ENCODE data around the gene CYBC1.

CYBC1 gene

GRCh38 chr17:82436601-82437324 is 13.8 kb downstream of the CYBC1 start:
- no peak for FAIRE-seq

DNA sequence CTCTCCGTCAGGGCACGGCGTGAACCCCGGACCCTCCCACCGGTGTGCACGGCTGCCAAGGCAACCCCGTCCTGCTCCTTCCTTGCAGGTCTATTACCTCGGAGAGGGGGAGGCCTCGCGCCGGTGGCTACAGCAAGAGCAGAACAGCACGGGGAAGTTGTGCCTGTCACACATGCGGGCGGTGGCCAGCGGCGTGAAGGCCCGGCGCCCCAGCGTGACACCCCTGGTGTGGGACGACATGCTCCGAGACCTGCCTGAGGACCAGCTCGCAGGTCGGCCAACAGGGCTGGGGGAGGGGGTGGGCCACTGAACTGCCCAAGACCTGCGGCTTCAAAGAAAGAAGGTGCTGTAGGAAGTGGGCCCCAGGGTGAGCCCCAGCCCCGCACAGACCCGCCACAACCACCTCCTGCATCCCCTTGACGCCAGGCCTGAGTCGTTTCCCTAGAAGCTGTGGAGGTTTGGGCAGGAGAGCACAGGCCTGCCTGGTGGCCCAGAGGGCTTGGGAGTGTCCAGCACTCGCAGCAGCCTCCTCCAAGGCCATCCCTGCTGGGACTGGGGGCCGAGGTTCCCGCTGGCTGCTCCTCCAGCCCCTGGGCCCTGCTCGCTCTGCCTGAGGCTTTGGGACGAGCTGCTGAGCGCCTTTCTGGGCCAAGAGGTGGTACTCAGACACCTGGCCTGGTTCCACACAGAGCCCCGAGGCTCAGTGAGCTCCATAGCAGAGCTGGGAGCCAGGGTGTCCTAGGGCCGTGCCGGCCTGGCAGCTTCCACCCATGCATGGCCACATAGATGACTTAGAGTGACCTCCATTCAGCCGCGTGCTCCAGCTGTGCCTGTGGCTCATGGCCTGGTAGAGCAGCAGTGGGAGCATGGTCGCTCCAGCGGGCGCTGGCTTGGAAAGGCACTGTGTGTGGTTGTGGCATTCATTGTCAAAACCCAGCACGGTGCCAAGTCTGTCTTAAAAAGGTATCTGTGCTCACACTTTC is 14.7 kb downstream of the CYBC1 start:
- no peak for DNase-seq (ENCODE audit: insufficient read length, low spot score)
- FAIRE-seq, result no peak

More at GRCh38 chr17:82436601-82437324, 13.8 kb downstream of the CYBC1 start:
- DNase-seq (ENCODE audit: insufficient read length, low spot score), result no peak

- peak; percentile 28 for DNase-seq (ENCODE audit: insufficient read length, low spot score)
- peak; percentile 76 for FAIRE-seq
Measured at GRCh38 chr17:82435103-82435502, 15.4 kb downstream of the CYBC1 start.

- no peak for FAIRE-seq
Measured at GRCh38 chr17:82434216-82434565, 16.4 kb downstream of the CYBC1 start.

GRCh38 chr17:82433560-82434215 is 16.9 kb downstream of the CYBC1 start:
- DNase-seq (ENCODE audit: insufficient read length, low spot score) (no peak), FAIRE-seq (no peak)

More at GRCh38 chr17:82434216-82434565, 16.4 kb downstream of the CYBC1 start:
- no peak for DNase-seq (ENCODE audit: insufficient read length, low spot score)

DNA sequence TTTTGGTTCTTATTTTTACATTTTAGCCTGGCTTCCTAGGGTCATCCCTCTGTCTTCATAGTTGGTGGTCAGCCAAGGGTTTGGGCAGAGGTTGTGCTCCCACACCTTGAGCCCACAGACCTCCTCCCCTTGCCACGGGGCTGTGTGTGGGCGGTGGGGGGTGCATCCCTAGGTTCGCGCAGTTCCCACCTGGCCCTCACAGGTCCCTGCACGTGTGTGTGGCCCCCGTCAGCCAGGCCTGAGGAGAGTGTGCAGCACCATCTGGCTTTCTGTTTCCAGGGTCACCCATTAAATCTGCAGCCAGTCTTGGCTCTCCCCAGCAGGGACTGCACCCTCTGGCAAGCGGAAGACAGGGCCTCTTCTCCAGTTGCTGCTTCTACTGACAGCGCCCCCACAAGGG is 18.5 kb downstream of the CYBC1 start:
- no peak for DNase-seq (ENCODE audit: insufficient read length, low spot score)
- FAIRE-seq, result no peak

DNA sequence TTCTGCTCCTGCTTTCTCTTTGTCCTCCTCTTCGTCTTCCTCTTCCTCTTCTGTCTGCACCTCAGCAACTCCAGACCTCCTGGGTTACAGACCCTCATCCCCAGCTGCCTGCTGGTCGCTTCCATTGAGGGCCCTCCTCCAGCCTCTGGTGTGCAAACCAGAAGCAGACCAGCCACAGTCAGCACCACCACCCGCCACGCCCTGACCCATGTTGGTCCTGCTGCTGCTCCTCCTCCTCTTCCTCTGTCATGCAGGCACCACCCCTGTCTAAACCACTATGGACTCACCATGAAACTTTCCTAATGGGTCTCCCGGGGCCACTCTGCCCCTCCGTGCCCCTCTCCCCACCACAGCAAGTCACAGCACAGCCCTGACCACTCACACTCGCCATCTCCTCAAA is 20.7 kb downstream of the CYBC1 start:
- no peak for FAIRE-seq

DNA sequence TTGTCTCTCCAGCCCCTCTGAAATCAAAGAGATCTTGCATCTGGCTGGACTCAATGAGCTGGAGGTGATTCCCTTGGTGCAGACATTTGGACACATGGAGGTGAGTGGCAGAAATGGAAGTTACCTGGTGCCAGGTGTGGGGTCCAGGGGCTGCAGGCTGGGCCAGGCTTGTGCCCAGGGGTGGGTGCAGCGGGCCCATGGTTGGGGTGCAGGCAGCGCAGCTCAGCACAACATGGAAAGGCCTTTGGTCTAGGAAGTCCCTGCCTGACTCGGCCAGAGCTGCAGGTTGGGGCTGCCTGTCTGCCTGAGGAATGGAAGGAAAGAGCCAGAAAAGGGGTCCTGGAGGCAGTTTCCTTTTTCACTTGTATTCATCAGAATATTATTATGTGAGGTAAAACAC is 22.0 kb downstream of the CYBC1 start:
- DNase-seq (ENCODE audit: insufficient read length, low spot score) (no peak), FAIRE-seq (no peak)

More for the DNA sequence above, 20.7 kb downstream of the CYBC1 start:
- no peak for DNase-seq (ENCODE audit: insufficient read length, low spot score)

GRCh38 chr17:82424863-82425159 is 25.7 kb downstream of the CYBC1 start:
- no peak for FAIRE-seq
- DNase-seq (ENCODE audit: insufficient read length, low spot score), result no peak

DNA sequence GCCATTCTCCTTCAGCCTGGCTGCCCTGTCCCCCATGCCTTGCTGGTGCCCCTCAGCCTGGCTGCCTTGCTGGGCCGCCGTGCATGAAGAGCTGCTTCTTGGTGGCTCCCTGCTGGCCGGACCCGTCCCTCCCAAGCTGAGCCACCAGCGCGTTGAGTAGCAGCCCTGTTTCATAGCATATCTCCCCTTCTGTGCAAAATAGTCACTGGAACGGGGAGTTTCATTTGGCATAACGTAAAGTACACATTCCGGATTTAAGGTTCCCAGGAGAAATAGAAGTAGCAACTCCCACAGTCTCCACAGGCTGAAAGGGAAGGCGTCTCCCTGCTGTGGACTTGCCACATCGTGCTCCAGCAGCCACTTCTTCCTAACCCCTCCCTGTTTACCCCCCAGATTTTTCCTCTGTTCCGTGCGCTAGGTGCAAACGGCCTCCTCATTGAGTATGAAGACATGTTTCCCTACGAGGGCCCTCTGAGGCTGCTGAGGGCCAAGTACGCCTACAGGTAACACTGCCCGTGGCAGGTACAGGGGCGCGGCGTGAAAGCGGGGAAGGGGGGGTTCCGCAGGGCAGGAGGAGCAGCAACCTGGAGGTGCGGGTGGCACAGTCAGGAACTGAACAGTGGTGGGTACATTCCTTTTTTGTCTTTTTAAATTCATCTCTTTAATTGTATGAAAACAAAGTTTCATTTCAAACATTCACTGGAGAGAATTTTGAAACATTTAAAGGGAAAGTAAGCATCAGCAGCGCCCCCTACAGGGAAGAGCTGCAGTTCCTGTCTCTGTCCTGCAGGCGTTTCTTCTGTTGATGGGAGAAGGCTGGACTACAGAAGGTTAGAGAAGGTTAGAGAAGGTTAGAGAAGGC is 26.3 kb downstream of the CYBC1 start:
- DNase-seq (ENCODE audit: insufficient read length, low spot score), result peak; percentile 45
- FAIRE-seq, result no peak

GRCh38 chr17:82419540-82419939 is 31.0 kb downstream of the CYBC1 start:
- no peak for FAIRE-seq
- DNase-seq (ENCODE audit: insufficient read length, low spot score), result no peak

DNA sequence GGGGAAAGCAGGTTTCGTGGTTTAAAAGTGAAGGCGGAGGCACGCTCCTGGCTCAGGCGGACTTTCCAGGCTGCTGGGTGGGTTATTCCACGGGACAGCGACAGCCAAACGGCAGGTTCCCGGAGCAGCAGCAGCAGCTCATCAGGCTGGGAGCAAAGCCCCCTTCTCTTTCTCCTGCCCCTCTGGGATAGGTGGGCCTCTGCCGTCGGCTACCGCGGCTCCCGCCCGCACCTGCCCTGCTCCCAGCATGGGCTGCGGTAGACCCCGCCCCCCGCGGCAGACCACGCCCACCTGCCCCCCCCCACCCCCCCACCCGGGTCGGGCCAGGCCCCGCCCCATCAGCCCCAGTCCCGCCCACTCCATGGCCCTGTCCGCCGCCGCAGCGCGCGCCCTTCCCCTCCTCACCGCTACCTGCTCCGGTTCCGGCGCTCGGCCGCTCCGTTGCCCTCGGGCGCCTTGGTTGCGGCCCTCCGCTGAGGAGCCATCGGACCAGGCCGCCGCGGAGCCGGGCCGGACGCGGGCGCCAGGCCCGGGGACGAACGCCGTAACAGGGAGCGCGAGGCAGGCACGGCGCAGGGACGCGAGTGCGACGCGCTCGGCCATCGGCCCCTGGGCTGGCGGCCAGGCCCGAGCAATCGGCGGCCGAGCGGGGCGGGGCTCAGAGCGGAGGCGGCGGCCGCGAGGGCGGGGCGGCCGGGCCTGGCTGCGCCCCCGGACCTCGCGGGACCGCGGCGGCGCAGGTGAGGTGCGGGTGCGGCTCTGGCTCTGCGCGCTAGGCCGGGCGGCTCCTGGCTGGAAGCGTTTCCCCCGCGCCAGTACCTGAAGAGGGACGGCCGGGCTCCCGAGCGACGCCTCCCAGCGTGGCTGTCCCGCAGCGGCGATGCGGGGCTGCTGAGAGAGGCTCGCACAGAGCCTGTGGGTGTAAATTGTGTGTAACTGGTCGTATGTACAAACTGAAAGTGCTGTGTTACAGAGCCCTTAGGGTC is 32.3 kb downstream of the CYBC1 start, which contains the start of the genes HEXD and OGFOD3:
Gene HEXD (plus strand): TSS at position 347 of the 986 bp plus-strand sequence. CDS start 1,453 bp downstream, outside the sequence.
Gene OGFOD3 (minus strand): TSS at position 586 of the 986 bp plus-strand sequence. CDS start 101 bp downstream, at position 485.
- DNase-seq (ENCODE audit: insufficient read length, low spot score) (peak; percentile 88), FAIRE-seq (peak; percentile 60)

GRCh38 chr17:82416771-82417170 is 33.8 kb downstream of the CYBC1 start:
- FAIRE-seq (no peak), DNase-seq (ENCODE audit: insufficient read length, low spot score) (no peak)

DNA sequence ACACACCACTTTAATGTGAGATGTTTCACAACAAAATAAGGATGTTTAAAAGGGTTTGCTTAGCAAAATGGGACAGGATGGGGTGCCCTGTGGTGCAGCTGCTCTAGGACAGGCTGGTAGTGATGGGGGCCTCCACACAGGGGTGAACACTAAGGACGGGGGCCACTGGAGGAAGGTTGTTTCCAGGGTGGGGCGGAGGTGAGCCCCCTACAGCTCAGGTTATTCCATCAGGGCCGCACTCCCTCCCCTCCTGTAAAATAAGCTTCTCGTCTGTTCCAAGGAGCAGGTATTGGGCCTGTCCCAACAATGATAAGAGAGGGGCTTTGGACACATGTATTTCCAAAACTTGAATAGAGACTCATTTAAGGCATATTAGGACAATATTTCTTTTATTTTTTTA is 34.3 kb downstream of the CYBC1 start:
- DNase-seq (ENCODE audit: insufficient read length, low spot score) (no peak), FAIRE-seq (no peak)

DNA sequence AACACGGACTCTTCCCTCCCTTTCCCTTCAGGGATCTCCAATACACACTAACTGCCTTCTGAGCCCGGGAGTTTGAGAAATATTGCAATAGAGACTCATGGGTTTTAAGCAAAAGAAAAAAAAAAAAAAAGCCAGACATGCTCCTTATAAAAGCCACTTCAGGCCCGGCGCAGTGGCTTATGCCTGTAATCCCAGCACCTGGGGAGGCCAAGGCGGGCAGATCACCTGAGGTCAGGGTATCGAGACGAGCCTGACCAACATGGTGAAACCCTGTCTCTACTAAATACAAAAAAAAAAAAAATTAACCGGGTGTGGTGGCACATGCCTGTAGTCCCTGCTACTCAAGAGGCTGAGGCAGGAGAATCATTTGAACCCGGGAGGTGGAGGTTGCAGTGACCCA is 34.8 kb downstream of the CYBC1 start:
- FAIRE-seq (no peak), DNase-seq (ENCODE audit: insufficient read length, low spot score) (no peak)

GRCh38 chr17:82415336-82415735 is 35.2 kb downstream of the CYBC1 start:
- DNase-seq (ENCODE audit: insufficient read length, low spot score) (no peak), FAIRE-seq (no peak)

DNA sequence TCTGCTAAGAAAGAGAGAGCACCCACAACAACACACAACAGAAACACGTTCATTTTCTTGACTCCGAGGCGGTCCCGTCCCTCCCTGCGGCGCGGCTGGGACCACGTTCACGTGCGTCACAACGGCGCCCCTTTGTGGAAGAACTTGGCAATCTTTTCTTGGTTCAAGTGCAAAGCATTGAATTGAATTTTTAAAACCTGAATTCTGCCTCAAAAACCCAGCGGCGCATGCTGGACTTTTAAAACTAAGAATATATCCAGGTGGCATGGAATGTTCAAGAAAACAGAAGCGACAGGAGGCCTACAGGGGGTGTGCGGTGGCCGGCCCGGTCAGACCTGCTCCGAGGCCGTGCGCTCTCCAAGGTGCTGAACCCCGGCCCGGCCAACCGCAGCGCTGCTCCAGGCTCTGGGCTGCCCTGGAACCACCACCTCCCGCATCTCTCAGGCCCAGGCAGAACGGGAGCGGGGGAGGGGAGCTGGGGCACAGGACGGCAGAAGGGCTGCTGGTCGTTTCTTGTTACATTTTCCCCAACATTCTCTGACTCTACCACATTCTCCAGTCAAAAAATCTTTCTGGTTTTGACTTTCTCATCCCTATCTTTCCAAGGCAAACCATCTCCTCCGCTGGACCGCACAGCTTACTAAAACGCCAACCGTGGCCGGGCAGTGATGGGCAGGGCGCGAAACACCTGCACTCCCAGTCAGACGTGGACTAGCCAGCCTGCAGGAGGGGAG is 35.8 kb downstream of the CYBC1 start:
- DNase-seq (ENCODE audit: insufficient read length, low spot score) (no peak), FAIRE-seq (no peak)

Measured in HTR-8/SVneo (cell line).